Neural progenitor cell (in vitro differentiated cells): ENCODE data around the gene RTN4. TPM values are rescaled to one million over a fixed set of nuclear protein-coding genes. Genes with fewer than 3 reads are reported as not detected.

ENCODE experiments used
- DNase-seq: peaks from one replicate; pipeline ENCODE4 v3.0.0-alpha.2; 2016; ENCODE audit warnings: low spot score
- H2AFZ ChIP-seq: fragments of 200-600 bp; sonication (generic); replicated peaks from 2 replicates; pipeline ENCODE4 v1.6.1; 2016; ENCODE audit warnings: antibody characterized with exemption
- H3F3A ChIP-seq: fragments of 200-600 bp; sonication (generic); 2 replicates; pipeline ENCODE4 v1.6.1; 2016; ENCODE audit warnings: antibody characterized with exemption, low read depth
- H3K27ac ChIP-seq: fragments of 200-600 bp; sonication (generic); 2 replicates; pipeline ENCODE4 v1.5.1; 2016; ENCODE audit warnings: mild to moderate bottlenecking
- H3K27me3 ChIP-seq: fragments of 200-600 bp; sonication (generic); 2 replicates; pipeline ENCODE4 v1.6.1; 2016; ENCODE audit warnings: mild to moderate bottlenecking, moderate library complexity
- H3K36me3 ChIP-seq: fragments of 200-600 bp; sonication (generic); 2 replicates; pipeline ENCODE4 v1.5.1; 2016
- H3K4me1 ChIP-seq: fragments of 200-600 bp; sonication (generic); 2 replicates; pipeline ENCODE4 v1.6.1; 2016; ENCODE audit warnings: mixed run types
- H3K4me2 ChIP-seq: fragments of 200-600 bp; sonication (generic); 2 replicates; pipeline ENCODE4 v1.6.1; 2016
- H3K4me3 ChIP-seq: fragments of 200-600 bp; sonication (generic); 2 replicates; pipeline ENCODE4 v1.5.1; 2016
- H3K79me2 ChIP-seq: fragments of 200-600 bp; sonication (generic); 2 replicates; pipeline ENCODE4 v1.6.1; 2016; ENCODE audit warnings: low read depth
- H3K9ac ChIP-seq: fragments of 200-600 bp; sonication (generic); 2 replicates; pipeline ENCODE4 v1.6.1; 2016
- H3K9me3 ChIP-seq: fragments of 200-600 bp; sonication (generic); 2 replicates; pipeline ENCODE4 v1.5.1; 2016; ENCODE audit warnings: low read depth
- H4K20me1 ChIP-seq: fragments of 200-600 bp; sonication (generic); 2 replicates; pipeline ENCODE4 v1.6.1; 2016; ENCODE audit warnings: low read depth
- H3K27ac Mint-ChIP-seq: 3 replicates; pipeline ENCODE4 v1.8.0; 2021; ENCODE audit warnings: mixed read lengths
- H3K27me3 Mint-ChIP-seq: 2 replicates; pipeline ENCODE4 v1.8.0; 2022; ENCODE audit warnings: low read depth, mild to moderate bottlenecking, inconsistent platforms, moderate library complexity, mixed read lengths; ENCODE audit not compliant: insufficient read depth
- H3K36me3 Mint-ChIP-seq: 3 replicates; pipeline ENCODE4 v1.8.0; 2021; ENCODE audit warnings: mixed read lengths
- H3K4me1 Mint-ChIP-seq: 3 replicates; pipeline ENCODE4 v1.8.0; 2021; ENCODE audit warnings: mixed read lengths
- H3K4me3 Mint-ChIP-seq: 3 replicates; pipeline ENCODE4 v1.8.0; 2021; ENCODE audit warnings: mild to moderate bottlenecking, moderate library complexity, mixed read lengths
- H3K9me3 Mint-ChIP-seq: 3 replicates; pipeline ENCODE4 v1.8.0; 2020; ENCODE audit warnings: mixed read lengths
- CTCF ChIP-seq: fragments of 200-600 bp; sonication (generic); IDR thresholded peaks from 2 replicates; pipeline ENCODE4 v1.5.1; 2017; ENCODE audit warnings: antibody characterized with exemption, mild to moderate bottlenecking
- EZH2 ChIP-seq: fragments of 200-600 bp; sonication (generic); IDR thresholded peaks from 2 replicates; pipeline ENCODE4 v1.6.1; 2017; ENCODE audit warnings: antibody characterized with exemption, mild to moderate bottlenecking, moderate library complexity
- EZH2phosphoT487 ChIP-seq: fragments of 200-600 bp; sonication (generic); IDR thresholded peaks from 2 replicates; pipeline ENCODE4 v1.6.1; 2017; ENCODE audit warnings: antibody characterized with exemption
- total RNA-seq: library from RNA; depleted of rRNA; stranded (reverse); fragments of >200 nt; gene quantifications from 2 replicates; pipeline ENCODE4 v1.2.3, GENCODE V29; 2015; ENCODE audit warnings: low replicate concordance

The RTN4 gene
- total RNA-seq, 1 donor from 2014 or later, result 157 TPM

- DNase-seq, result peak; percentile 80
- Mint-ChIP-seq H3K36me3 (peaks cover 36% of the 10 kb centered on the region), H3K27me3 (no peaks in the 10 kb centered on the region), H3K9me3 (no peaks in the 10 kb centered on the region), H3K4me1 (peaks cover 24% of the 10 kb centered on the region), H3K4me3 (no peak overlapping the region), H3K27ac (peak overlapping the region; percentile 36)
- Histone ChIP-seq H3K27me3 (no peaks in the 10 kb centered on the region), H2AFZ (no peak overlapping the region), H3K4me3 (no peak overlapping the region), H3K4me1 (peaks cover 10% of the 10 kb centered on the region), H3K79me2 (no peaks in the 10 kb centered on the region), H3K9me3 (no peaks in the 10 kb centered on the region), H3K27ac (no peak overlapping the region), H4K20me1 (peaks cover 2% of the 10 kb centered on the region), H3F3A (peaks cover 11% of the 10 kb centered on the region), H3K9ac (no peak overlapping the region), H3K4me2 (peak overlapping the region; percentile 43), H3K36me3 (peaks cover 5% of the 10 kb centered on the region)
- TF ChIP-seq EZH2, result no peak
- TF ChIP-seq CTCF, result no peak
- no peak for TF ChIP-seq EZH2phosphoT487
Observed at GRCh38 chr2:54967269-54967668, 83.0 kb downstream of the RTN4 start.

GRCh38 chr2:54966837-54967236 is 83.4 kb downstream of the RTN4 start:
- peaks cover 10% of the 10 kb centered on the region for H3K4me1 ChIP-seq
- peaks cover 24% of the 10 kb centered on the region for H3K4me1 Mint-ChIP-seq
- no peaks in the 10 kb centered on the region for H3K79me2 ChIP-seq
- peaks cover 2% of the 10 kb centered on the region for H4K20me1 ChIP-seq
- DNase-seq, result no peak
- H3K36me3 Mint-ChIP-seq, result peaks cover 36% of the 10 kb centered on the region
- no peaks in the 10 kb centered on the region for H3K9me3 Mint-ChIP-seq
- no peak overlapping the region for H3K4me3 Mint-ChIP-seq
- H3K4me3 ChIP-seq, result no peak overlapping the region
- no peak overlapping the region for H3K9ac ChIP-seq
- TF ChIP-seq CTCF (no peak), EZH2phosphoT487 (no peak), EZH2 (no peak)
- no peak overlapping the region for H3K27ac ChIP-seq
- no peaks in the 10 kb centered on the region for H3K9me3 ChIP-seq
- H3K36me3 ChIP-seq, result peaks cover 1% of the 10 kb centered on the region
- H3K4me2 ChIP-seq, result peak overlapping the region; percentile 43
- H3F3A ChIP-seq, result peaks cover 11% of the 10 kb centered on the region
- H3K27me3 Mint-ChIP-seq, result no peaks in the 10 kb centered on the region
- no peak overlapping the region for H2AFZ ChIP-seq
- H3K27ac Mint-ChIP-seq, result no peak overlapping the region
- H3K27me3 ChIP-seq, result no peaks in the 10 kb centered on the region

GRCh38 chr2:54966165-54966832 is 84.0 kb downstream of the RTN4 start:
- H3K9me3 Mint-ChIP-seq, result no peaks in the 10 kb centered on the region
- no peak overlapping the region for H3K4me3 ChIP-seq
- H3F3A ChIP-seq, result peaks cover 11% of the 10 kb centered on the region
- H3K9me3 ChIP-seq, result no peaks in the 10 kb centered on the region
- H3K79me2 ChIP-seq, result no peaks in the 10 kb centered on the region
- no peak overlapping the region for H3K9ac ChIP-seq
- no peak overlapping the region for H3K4me3 Mint-ChIP-seq
- TF ChIP-seq EZH2phosphoT487 (no peak), CTCF (no peak), EZH2 (no peak)
- no peak overlapping the region for H3K4me2 ChIP-seq
- H4K20me1 ChIP-seq, result peaks cover 2% of the 10 kb centered on the region
- H3K36me3 Mint-ChIP-seq, result peaks cover 32% of the 10 kb centered on the region
- no peak for DNase-seq
- H2AFZ ChIP-seq, result no peak overlapping the region
- peak overlapping the region; percentile 19 for H3K27ac Mint-ChIP-seq
- H3K27me3 Mint-ChIP-seq, result no peaks in the 10 kb centered on the region
- peaks cover 24% of the 10 kb centered on the region for H3K4me1 Mint-ChIP-seq
- H3K27ac ChIP-seq, result no peak overlapping the region
- H3K4me1 ChIP-seq, result peaks cover 10% of the 10 kb centered on the region
- H3K36me3 ChIP-seq, result no peaks in the 10 kb centered on the region
- H3K27me3 ChIP-seq, result no peaks in the 10 kb centered on the region
